Dedifferentiated amniotic fluid mesenchymal stem cell (primary cell): ENCODE results near the gene DBR1.

ENCODE experiments used
- DNase-seq: peaks from one replicate; pipeline ENCODE4 v3.0.0-alpha.2; 2016; ENCODE audit errors: extremely low spot score

Gene DBR1

GRCh38 chr3:138124188-138124587, 50.5 kb downstream of the DBR1 start:
- DNase-seq = no peak

- DNase-seq = no peak
These were observed 55.3 kb downstream of the DBR1 start for GRCh38 chr3:138119423-138119766.

DNA sequence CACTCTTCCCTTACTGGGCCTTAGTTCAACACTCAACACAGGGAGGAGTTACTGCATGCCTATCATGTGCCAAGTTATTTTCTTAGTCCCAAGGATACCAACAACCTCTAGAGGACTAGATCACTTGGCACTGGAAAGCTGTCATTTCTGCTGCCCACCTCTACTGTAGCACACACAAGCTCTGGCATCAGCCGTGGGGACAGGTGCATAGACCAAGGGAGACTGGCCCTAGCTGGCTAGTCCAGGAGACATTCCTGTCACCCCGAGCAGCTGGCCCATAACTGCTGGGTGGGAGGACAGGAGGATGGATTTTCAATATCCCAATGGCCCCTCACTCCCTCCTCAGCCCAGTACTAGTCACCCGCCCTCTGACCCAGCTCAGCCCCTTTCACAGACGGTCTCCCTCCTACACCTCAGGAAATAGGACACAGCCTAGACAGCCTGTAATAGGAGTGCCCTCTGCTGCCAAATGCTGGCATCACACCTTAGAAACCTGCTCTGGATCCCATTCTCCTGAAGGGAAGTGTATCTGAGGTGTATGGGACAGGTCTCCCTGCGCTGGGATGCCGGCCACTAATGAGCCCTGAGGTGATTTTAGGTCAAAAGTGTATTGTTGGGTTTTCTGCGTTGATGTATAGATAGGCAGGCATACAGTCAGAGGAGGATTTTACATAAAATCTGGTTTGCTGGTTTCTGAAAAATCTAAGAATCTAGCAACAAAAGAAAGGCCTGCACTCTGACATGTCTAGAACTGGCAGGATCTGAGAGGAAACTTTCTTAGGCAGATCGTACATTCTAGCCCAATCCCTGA, 55.9 kb downstream of the DBR1 start:
- peak; percentile 59 for DNase-seq

DNA sequence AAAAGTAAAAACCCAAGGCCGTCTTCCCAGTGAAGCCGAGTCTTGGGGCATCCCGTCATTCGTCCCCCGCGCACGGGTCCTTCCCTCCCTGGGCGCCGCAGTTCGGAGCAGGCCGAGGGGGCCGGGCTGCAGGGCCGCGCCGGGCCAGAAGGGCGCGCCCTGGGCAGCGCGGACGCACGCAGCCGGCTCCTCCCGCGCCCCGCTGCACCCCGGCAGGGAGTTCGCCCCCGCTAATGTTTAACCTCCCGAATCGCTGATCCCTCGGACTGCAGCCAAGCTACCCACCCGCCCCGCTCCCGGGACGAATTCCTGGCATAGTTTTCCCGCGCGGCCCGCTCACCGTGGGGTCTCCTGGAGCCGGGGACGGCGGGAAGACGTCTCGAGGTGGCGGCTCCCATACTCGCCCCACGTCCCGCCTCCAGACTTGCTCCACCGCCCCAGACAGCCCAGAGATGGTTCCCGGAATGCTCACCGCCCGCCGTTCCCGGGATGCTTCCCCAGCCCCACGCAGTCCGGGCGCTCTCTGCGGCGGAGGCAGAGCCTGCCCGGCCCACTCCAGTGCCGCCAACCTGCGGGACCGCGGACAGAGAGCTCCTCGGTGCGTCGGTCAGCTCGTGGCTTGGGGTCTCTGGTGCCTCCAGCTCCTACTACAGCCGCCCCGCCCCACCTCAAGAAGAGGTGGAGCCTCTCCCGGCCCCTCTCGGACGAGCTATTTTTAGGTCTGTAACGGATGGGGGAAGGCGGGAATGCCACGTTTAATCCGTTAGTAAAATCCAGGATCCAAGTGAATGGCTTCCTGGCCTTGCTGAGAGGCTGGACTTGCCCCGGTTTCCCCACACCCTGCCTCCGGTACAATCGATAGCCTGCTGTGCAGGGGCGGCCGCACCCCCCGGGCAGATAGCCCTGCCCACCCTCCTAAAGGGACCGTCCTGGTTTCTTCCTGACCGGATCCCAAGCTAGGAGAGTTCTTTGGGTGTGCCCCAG, 59.4 kb downstream of the DBR1 start, which contains the start of gene DZIP1L:
DZIP1L (minus strand) TSS at position 621 of the 984 bp plus-strand sequence. CDS start 11,637 bp downstream, outside the sequence.
- DNase-seq = peak; percentile 44

DNA sequence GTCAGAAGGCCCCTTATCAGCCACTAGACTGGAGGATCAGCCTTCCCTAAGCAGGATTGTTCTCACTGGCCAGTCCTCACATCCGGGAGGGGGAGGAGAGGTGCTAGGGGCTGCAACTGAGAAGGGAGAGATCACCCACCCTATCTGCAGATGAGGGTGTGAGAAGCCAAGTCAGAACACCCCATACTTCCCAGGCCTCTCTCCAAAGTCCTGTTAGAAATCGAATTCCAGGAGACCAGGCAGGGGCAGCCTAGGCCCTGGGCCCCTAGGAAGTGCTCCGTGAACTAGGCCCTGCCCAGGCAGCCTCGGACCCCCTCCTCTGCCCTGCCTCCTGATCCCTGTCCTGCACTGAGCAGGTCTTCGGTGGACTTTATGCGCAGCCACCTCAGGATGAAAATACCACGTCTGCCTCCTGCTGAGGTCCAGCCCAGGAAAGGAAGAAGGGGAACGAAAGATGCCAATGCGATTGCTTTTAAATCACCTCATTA, 60.2 kb downstream of the DBR1 start:
- DNase-seq = no peak

DNA sequence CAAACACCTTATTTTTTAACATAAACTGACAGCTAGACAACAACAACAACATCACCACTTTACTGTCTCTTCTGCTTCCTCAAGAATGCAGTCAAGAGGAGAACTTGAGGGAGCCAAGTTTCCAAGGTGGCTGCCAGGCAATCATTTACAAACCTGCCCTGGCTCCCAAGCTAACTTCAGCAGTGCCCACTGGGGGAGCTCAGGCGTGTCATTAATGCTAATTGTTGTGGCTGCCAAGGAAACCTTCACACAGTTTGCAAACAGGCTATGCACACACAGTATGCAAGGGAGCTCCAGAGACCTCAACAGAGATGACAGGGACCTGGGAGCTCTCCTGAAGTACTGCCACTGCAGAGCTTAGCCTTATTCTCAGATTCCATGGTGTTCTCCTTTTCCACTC, 61.4 kb downstream of the DBR1 start:
- no peak for DNase-seq

GRCh38 chr3:138112362-138112761, 62.4 kb downstream of the DBR1 start:
- no peak for DNase-seq
